Kidney (tissue), 14 donors: ENCODE data around the gene EIF3L. TPM values are rescaled to one million over a fixed set of nuclear protein-coding genes. Genes with fewer than 3 reads are reported as not detected.

Experiments used
- DNase-seq, 5 donors: peaks; one replicate each; pipeline ENCODE4 v3.0.0-alpha.2; 2013 to 2020
- FAIRE-seq: peaks from 2 replicates; lab custom pipeline; 2012; peaks lifted over from hg19 to GRCh38; lab: Jason Lieb, UNC
- H3K27ac ChIP-seq, 2 donors: one replicate each; pipeline ENCODE4 v1.7.0; 2013; ENCODE audit warnings: low read depth in 2 of 2, low read length in 2 of 2, inconsistent platforms in 1 of 2
- H3K27me3 ChIP-seq: one replicate; pipeline ENCODE4 v1.7.1; 2013; ENCODE audit warnings: low read length, inconsistent platforms; ENCODE audit not compliant: control insufficient read depth, insufficient read depth
- H3K36me3 ChIP-seq, 3 donors: one replicate each; pipeline versions ENCODE4 v1.7.0 to v1.7.1; 2013; ENCODE audit warnings: low read length in 3 of 3, control low read depth in 1 of 3, inconsistent platforms in 1 of 3; ENCODE audit not compliant: insufficient read depth in 3 of 3, control insufficient read depth in 2 of 3
- H3K4me1 ChIP-seq, 3 donors: one replicate each; pipeline versions ENCODE4 v1.7.0 to v1.7.1; 2013; ENCODE audit warnings: low read length in 3 of 3, inconsistent platforms in 1 of 3, low read depth in 1 of 3; ENCODE audit not compliant: control insufficient read depth in 2 of 3, insufficient read depth in 2 of 3
- H3K4me3 ChIP-seq, 3 donors: one replicate each; pipeline versions ENCODE4 v1.7.0 to v1.8.1; 2013; ENCODE audit warnings: low read length in 3 of 3, control low read depth in 1 of 3, inconsistent platforms in 1 of 3
- H3K9ac ChIP-seq, 3 donors: one replicate each; pipeline versions ENCODE4 v1.7.0 to v1.7.1; 2013; ENCODE audit warnings: low read length in 3 of 3, control low read depth in 1 of 3, inconsistent platforms in 1 of 3
- H3K9me3 ChIP-seq, 3 donors: one replicate each; pipeline versions ENCODE4 v1.7.0 to v1.7.1; 2013; ENCODE audit warnings: low read length in 3 of 3, control low read depth in 1 of 3, inconsistent platforms in 1 of 3; ENCODE audit not compliant: control insufficient read depth in 2 of 3, insufficient read depth in 1 of 3
- intact Hi-C: fragments of 100-400 bp; cut with DNase I; formaldehyde crosslinking; loops from one replicate; pipeline ENCODE4 v1.11.1; 2022
- polyA plus RNA-seq: library from polyadenylated mRNA; stranded (reverse); fragments of 350-450 nt; fragmentation: Illumina TruSeq; extraction: RNeasy Lipid Tissue Mini Kit (QIAGEN cat#74804); gene quantifications from one replicate; pipeline ENCODE4 v1.2.3, GENCODE V29; 2014; ENCODE audit warnings: low read depth, low replicate concordance; ENCODE audit not compliant: insufficient read depth
- total RNA-seq: library from RNA; stranded (reverse); fragmentation: NEBNext Ultra II Directional; extraction: Animal tissue kit (Norgen Biotek cat#: 25700); gene quantifications from one replicate; pipeline ENCODE4 v1.2.1, GENCODE V29; 2021
- TF ChIP-seq, protein P1 (sequence below): IDR thresholded peaks from 3 replicates; pipeline ENCODE4 v1.5.1; 2012; ENCODE audit warnings: mild to moderate bottlenecking, moderate library complexity, borderline replicate concordance; ENCODE audit not compliant: insufficient read depth; ENCODE audit errors: extremely low read depth
- donor health status: control.
- donor health status: control.
- donor health status: control.
- donor health status: control.
- donor health status: control.
- donor health status: DM: yes; HTN: yes; CAD: no.
- donor health status: Normal renal cell carcinoma (clear cell type).

Gene EIF3L
- total and polyA plus RNA-seq, 2 donors from 2014 or later, result 352 to 376 TPM

DNA sequence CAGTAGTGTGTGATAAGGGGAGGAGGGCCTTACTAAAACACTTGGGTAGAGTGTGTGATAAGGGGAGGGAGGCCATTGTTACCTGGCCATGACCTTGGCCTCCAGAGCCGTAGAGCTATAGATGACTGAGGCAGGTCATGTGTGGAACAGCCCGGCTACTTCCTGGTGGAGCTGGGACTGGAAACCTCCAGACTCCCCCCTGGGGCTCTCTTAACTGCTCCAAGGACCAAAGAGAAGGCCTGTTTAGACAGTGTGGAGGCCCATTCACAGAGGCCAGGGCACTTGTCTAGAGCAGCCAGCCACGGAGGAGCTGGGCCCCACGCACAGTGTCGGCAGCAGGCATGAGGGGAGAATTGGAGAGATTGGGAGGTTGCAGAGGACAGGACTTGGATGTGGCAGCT lies 44.4 kb downstream of the EIF3L start:
- Histone ChIP-seq H3K27ac (peak overlapping the region in 1 of 2 donors; percentile 59), H3K9me3 (no peaks in the 10 kb centered on the region), H3K36me3 (peaks cover 5 to 14% (median 7%) of the 10 kb centered on the region in 3 donors), H3K4me1 (peaks cover 0 to 35% (median 20%) of the 10 kb centered on the region in 3 donors), H3K27me3 (no peaks in the 10 kb centered on the region), H3K9ac (peak overlapping the region in 1 of 3 donors; percentile 43), H3K4me3 (no peak overlapping the region)
- TF ChIP-seq, protein P1, sequence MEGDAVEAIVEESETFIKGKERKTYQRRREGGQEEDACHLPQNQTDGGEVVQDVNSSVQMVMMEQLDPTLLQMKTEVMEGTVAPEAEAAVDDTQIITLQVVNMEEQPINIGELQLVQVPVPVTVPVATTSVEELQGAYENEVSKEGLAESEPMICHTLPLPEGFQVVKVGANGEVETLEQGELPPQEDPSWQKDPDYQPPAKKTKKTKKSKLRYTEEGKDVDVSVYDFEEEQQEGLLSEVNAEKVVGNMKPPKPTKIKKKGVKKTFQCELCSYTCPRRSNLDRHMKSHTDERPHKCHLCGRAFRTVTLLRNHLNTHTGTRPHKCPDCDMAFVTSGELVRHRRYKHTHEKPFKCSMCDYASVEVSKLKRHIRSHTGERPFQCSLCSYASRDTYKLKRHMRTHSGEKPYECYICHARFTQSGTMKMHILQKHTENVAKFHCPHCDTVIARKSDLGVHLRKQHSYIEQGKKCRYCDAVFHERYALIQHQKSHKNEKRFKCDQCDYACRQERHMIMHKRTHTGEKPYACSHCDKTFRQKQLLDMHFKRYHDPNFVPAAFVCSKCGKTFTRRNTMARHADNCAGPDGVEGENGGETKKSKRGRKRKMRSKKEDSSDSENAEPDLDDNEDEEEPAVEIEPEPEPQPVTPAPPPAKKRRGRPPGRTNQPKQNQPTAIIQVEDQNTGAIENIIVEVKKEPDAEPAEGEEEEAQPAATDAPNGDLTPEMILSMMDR, result no peak
- intact Hi-C loops, result no loop called here
- DNase-seq, result no peak
- FAIRE-seq, result no peak

DNA sequence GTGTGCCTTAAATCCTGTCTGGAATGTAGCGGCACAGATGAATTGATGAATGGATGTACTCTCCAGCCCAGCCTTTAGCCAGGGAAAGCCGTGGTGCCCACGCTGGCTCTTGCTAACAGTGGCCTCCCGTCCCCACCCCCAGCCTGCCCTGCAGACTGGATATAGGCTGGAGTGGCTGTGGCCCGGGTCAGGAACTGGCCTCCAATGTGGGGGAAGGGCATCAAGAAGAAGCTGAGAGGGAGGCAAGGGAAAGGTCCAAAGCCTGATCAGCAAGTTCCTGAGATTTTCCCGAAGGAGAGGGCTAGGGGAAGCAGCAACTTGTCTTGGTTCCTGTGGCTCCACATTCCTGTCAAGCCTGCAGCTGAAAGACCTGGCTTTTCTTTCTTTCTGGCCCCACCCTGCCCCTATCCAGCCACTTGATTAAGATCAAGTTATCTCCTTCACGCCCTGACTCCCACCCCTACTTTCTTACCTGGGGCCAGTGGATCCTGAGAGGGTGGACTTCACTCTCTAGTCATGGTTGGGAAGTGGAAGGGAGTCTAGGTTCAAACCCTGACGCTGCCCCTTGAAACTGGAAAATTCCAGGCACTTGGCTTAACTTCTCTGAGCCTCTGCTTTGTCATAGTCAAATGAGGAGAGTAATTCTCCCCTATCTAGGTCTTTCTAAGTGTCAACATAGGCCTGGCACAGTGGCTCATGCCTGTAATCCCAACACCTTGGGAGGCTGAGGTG lies 45.9 kb downstream of the EIF3L start:
- TF ChIP-seq, protein P1, result no peak
- DNase-seq, result peak in 4 of 5 donors; percentile 33 to 56 (median 45)
- Histone ChIP-seq H3K9me3 (no peaks in the 10 kb centered on the region), H3K4me1 (peaks cover 0 to 35% (median 20%) of the 10 kb centered on the region in 3 donors), H3K9ac (peak overlapping the region in 1 of 3 donors; percentile 40), H3K27me3 (no peaks in the 10 kb centered on the region), H3K36me3 (peaks cover under 1 to 5% (median 2%) of the 10 kb centered on the region in 3 donors), H3K4me3 (no peak overlapping the region), H3K27ac (peak overlapping the region in 1 of 2 donors; percentile 8)
- no peak for FAIRE-seq
- intact Hi-C loops, result no loop called here

DNA sequence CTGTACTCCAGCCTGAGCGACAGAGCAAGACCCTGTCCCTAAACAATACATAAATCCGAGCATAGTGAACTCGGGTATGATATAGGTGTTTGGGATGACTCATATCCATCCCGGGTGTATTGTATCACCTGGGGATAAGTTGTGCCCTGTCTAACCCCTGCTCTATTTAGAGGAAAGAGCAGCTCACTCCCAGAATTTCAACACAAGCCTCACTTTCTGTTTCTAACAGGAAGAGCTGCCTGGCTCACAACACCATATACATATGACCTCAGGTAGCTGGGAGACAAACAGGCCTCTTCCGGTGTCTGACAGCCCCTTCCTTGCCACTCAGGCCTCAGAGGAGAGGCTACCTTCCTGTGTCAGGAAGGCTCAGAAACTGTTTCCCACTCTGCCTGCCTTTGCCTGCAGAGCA lies 47.0 kb downstream of the EIF3L start:
- peaks cover 0 to 3% (median 0%) of the 10 kb centered on the region in 3 donors for H3K36me3 ChIP-seq
- DNase-seq (peak in 1 of 5 donors; percentile 51), FAIRE-seq (no peak)
- TF ChIP-seq, protein P1, result no peak
- no peaks in the 10 kb centered on the region for H3K9me3 ChIP-seq
- intact Hi-C loops, result no loop called here
- no peak overlapping the region for H3K4me3 ChIP-seq
- peaks cover 0 to 35% (median 20%) of the 10 kb centered on the region in 3 donors for H3K4me1 ChIP-seq
- no peak overlapping the region for H3K27ac ChIP-seq
- H3K9ac ChIP-seq, result no peak overlapping the region
- H3K27me3 ChIP-seq, result no peaks in the 10 kb centered on the region
